Caco-2 (cell line): ENCODE data around the gene FBLN7. TPM values are rescaled to one million over a fixed set of nuclear protein-coding genes. Genes with fewer than 3 reads are reported as not detected.

Experiments used
- BruUV-seq: library from RNA; stranded (reverse); fragments of 400-500 nt; replicated peaks from 2 replicates; lab custom pipeline; 2021; lab: Mats Ljungman, UMichigan
- CTCF ChIA-PET: fragments of 300-600 bp; sonication (Branson Sonifier 250); formaldehyde crosslinking; loops from one replicate; lab custom pipeline; 2022; ENCODE audit warnings: antibody characterized with exemption; lab: Charles Lee
- POLR2A ChIA-PET: fragments of 300-600 bp; sonication (Branson Sonifier 250); formaldehyde crosslinking; loops from one replicate; lab custom pipeline; 2022; ENCODE audit warnings: antibody characterized with exemption; lab: Charles Lee
- DNase-seq, 2 experiments: peaks; one replicate each; pipeline versions ENCODE4 v3.0.0 to v3.0.0-alpha.2; 2020 to 2022
- H3K27me3 ChIP-seq: replicated peaks from 2 replicates; pipeline ENCODE4 v1.6.0; 2011; ENCODE audit warnings: low read length; ENCODE audit not compliant: control insufficient read depth, insufficient read depth
- H3K36me3 ChIP-seq: 2 replicates; pipeline ENCODE4 v1.5.1; 2011; ENCODE audit warnings: low read length; ENCODE audit not compliant: control insufficient read depth, insufficient read depth
- H3K4me1 ChIP-seq: fragments of 250-450 bp; sonication (Bioruptor Pico); 2 replicates; pipeline ENCODE4 v1.5.1; 2020; ENCODE audit warnings: mild to moderate bottlenecking
- H3K4me3 ChIP-seq: 2 replicates; pipeline ENCODE4 v1.5.1; 2011; ENCODE audit warnings: low read depth, mild to moderate bottlenecking, control low read depth, low read length
- H3K9me3 ChIP-seq: fragments of 250-450 bp; sonication (Bioruptor Pico); 2 replicates; pipeline ENCODE4 v1.5.1; 2020; ENCODE audit warnings: mild to moderate bottlenecking, moderate library complexity
- H3K27ac Mint-ChIP-seq: one replicate; pipeline ENCODE4 v1.8.0; 2022; ENCODE audit warnings: mixed read lengths; ENCODE audit not compliant: unreplicated experiment
- H3K27me3 Mint-ChIP-seq: one replicate; pipeline ENCODE4 v1.8.0; 2022; ENCODE audit warnings: mixed read lengths; ENCODE audit not compliant: insufficient read depth, unreplicated experiment
- H3K36me3 Mint-ChIP-seq: one replicate; pipeline ENCODE4 v1.8.0; 2022; ENCODE audit warnings: mild to moderate bottlenecking, mixed read lengths; ENCODE audit not compliant: insufficient read depth, unreplicated experiment
- H3K4me1 Mint-ChIP-seq: one replicate; pipeline ENCODE4 v1.8.0; 2022; ENCODE audit warnings: low read depth, mixed read lengths; ENCODE audit not compliant: unreplicated experiment
- H3K4me3 Mint-ChIP-seq: one replicate; pipeline ENCODE4 v1.8.0; 2022; ENCODE audit warnings: mild to moderate bottlenecking, moderate library complexity, mixed read lengths; ENCODE audit not compliant: unreplicated experiment
- H3K9me3 Mint-ChIP-seq: one replicate; pipeline ENCODE4 v1.8.0; 2022; ENCODE audit warnings: mixed read lengths; ENCODE audit not compliant: unreplicated experiment
- intact Hi-C: fragments of 100-400 bp; cut with micrococcal nuclease; formaldehyde crosslinking; loops from one replicate; pipeline ENCODE4 v1.10.0; 2022; ENCODE audit not compliant: unreplicated experiment
- total RNA-seq: library from RNA; stranded (reverse); gene quantifications from 2 replicates; pipeline ENCODE4 v1.2.3, GENCODE V29; 2022
- TF ChIP-seq, protein P1 (sequence below), 2 experiments: fragments of 200-600 bp in 1 of 2; IDR thresholded peaks; 1 replicate in 1 of 2; 2 replicates in 1 of 2; pipeline versions ENCODE4 v1.5.1 to v1.8.0; 2011 to 2022; ENCODE audit warnings: antibody characterized with exemption in 1 of 2, control low read depth in 1 of 2, inconsistent platforms in 1 of 2, low read depth in 1 of 2, low read length in 1 of 2, mild to moderate bottlenecking in 1 of 2, moderate library complexity in 1 of 2; ENCODE audit not compliant: insufficient read depth in 1 of 2, severe bottlenecking in 1 of 2, unreplicated experiment in 1 of 2

Gene FBLN7
- total RNA-seq, 1 experiment from 2014 or later, result 0.59 TPM

- Histone ChIP-seq H3K4me3 (no peak overlapping the region), H3K4me1 (no peaks in the 10 kb centered on the region), H3K36me3 (no peaks in the 10 kb centered on the region), H3K27me3 (no peaks in the 10 kb centered on the region), H3K9me3 (no peaks in the 10 kb centered on the region)
- no peak overlapping the region for H3K4me3 Mint-ChIP-seq
- no TSS peak for BruUV-seq
- peaks cover 4% of the 10 kb centered on the region for H3K27me3 Mint-ChIP-seq
- no peak for DNase-seq
- H3K27ac Mint-ChIP-seq, result no peak overlapping the region
- ChIA-PET POLR2A (no interaction called here), CTCF (interaction anchor here (0.5 kb wide), 1 partner anchor 135 kb away, joined by 6 read pairs; no protein-coding TSS in a partner anchor)
- no peaks in the 10 kb centered on the region for H3K4me1 Mint-ChIP-seq
- intact Hi-C loops, result no loop called here
- TF ChIP-seq, protein P1, sequence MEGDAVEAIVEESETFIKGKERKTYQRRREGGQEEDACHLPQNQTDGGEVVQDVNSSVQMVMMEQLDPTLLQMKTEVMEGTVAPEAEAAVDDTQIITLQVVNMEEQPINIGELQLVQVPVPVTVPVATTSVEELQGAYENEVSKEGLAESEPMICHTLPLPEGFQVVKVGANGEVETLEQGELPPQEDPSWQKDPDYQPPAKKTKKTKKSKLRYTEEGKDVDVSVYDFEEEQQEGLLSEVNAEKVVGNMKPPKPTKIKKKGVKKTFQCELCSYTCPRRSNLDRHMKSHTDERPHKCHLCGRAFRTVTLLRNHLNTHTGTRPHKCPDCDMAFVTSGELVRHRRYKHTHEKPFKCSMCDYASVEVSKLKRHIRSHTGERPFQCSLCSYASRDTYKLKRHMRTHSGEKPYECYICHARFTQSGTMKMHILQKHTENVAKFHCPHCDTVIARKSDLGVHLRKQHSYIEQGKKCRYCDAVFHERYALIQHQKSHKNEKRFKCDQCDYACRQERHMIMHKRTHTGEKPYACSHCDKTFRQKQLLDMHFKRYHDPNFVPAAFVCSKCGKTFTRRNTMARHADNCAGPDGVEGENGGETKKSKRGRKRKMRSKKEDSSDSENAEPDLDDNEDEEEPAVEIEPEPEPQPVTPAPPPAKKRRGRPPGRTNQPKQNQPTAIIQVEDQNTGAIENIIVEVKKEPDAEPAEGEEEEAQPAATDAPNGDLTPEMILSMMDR (IDR thresholded peaks at IDR 0.05; ENCODE audit: insufficient read depth in 1 of 2, low read depth in 1 of 2, low read length in 1 of 2, severe bottlenecking in 1 of 2, unreplicated experiment in 1 of 2), result no peak
- no peaks in the 10 kb centered on the region for H3K36me3 Mint-ChIP-seq
- H3K9me3 Mint-ChIP-seq, result no peaks in the 10 kb centered on the region
Observed at GRCh38 chr2:112182581-112183034, 44.4 kb downstream of the FBLN7 start.

GRCh38 chr2:112183327-112184025 lies 45.3 kb downstream of the FBLN7 start:
- BruUV-seq, result no TSS peak
- CTCF ChIA-PET, result no interaction called here

GRCh38 chr2:112184121-112184520 lies 45.9 kb downstream of the FBLN7 start:
- Mint-ChIP-seq H3K27me3 (no peaks in the 10 kb centered on the region), H3K4me3 (no peak overlapping the region), H3K4me1 (no peaks in the 10 kb centered on the region), H3K9me3 (no peaks in the 10 kb centered on the region), H3K36me3 (no peaks in the 10 kb centered on the region), H3K27ac (no peak overlapping the region)
- no TSS peak for BruUV-seq
- no peaks in the 10 kb centered on the region for H3K36me3 ChIP-seq
- ChIA-PET POLR2A (no interaction called here), CTCF (no interaction called here)
- no peaks in the 10 kb centered on the region for H3K9me3 ChIP-seq
- H3K27me3 ChIP-seq, result no peaks in the 10 kb centered on the region
- H3K4me3 ChIP-seq, result no peak overlapping the region
- DNase-seq, result no peak
- no peaks in the 10 kb centered on the region for H3K4me1 ChIP-seq
- intact Hi-C loops, result no loop called here
- TF ChIP-seq, protein P1 (IDR thresholded peaks at IDR 0.05; ENCODE audit: insufficient read depth in 1 of 2, low read depth in 1 of 2, low read length in 1 of 2, severe bottlenecking in 1 of 2, unreplicated experiment in 1 of 2), result no peak

More at GRCh38 chr2:112183327-112184025, 45.3 kb downstream of the FBLN7 start:
- Mint-ChIP-seq H3K4me1 (no peaks in the 10 kb centered on the region), H3K9me3 (no peaks in the 10 kb centered on the region), H3K36me3 (no peaks in the 10 kb centered on the region), H3K4me3 (no peak overlapping the region), H3K27ac (no peak overlapping the region), H3K27me3 (no peaks in the 10 kb centered on the region)
- H3K4me1 ChIP-seq, result no peaks in the 10 kb centered on the region
- intact Hi-C loops, result no loop called here
- TF ChIP-seq, protein P1 (IDR thresholded peaks at IDR 0.05; ENCODE audit: insufficient read depth in 1 of 2, low read depth in 1 of 2, low read length in 1 of 2, severe bottlenecking in 1 of 2, unreplicated experiment in 1 of 2), result no peak
- DNase-seq, result no peak
- no peaks in the 10 kb centered on the region for H3K9me3 ChIP-seq
- no peaks in the 10 kb centered on the region for H3K36me3 ChIP-seq
- POLR2A ChIA-PET, result no interaction called here
- no peak overlapping the region for H3K4me3 ChIP-seq
- H3K27me3 ChIP-seq, result no peaks in the 10 kb centered on the region
